ENCODE data around the gene NF2.
A peak's percentile ranks its signal among the peaks of the same experiment; 100 is the strongest.

The NF2 gene

GRCh38 chr22:29654420-29654819 lies 51.0 kb downstream of the NF2 start:
- no peak overlapping the region for H3K27ac ChIP-seq

GRCh38 chr22:29654882-29655281 lies 51.4 kb downstream of the NF2 start:
- no peak overlapping the region for H3K4me3 ChIP-seq
- no peak overlapping the region for H3K27ac ChIP-seq

More at GRCh38 chr22:29654420-29654819, 51.0 kb downstream of the NF2 start:
- no peak overlapping the region for H3K4me3 ChIP-seq

- Histone ChIP-seq H3K4me3 (no peak overlapping the region), H3K27ac (no peak overlapping the region)
Observed at GRCh38 chr22:29658176-29658575, 54.7 kb downstream of the NF2 start.

GRCh38 chr22:29660021-29660420 lies 56.6 kb downstream of the NF2 start:
- Histone ChIP-seq H3K27ac (no peak overlapping the region), H3K4me3 (no peak overlapping the region)

DNA sequence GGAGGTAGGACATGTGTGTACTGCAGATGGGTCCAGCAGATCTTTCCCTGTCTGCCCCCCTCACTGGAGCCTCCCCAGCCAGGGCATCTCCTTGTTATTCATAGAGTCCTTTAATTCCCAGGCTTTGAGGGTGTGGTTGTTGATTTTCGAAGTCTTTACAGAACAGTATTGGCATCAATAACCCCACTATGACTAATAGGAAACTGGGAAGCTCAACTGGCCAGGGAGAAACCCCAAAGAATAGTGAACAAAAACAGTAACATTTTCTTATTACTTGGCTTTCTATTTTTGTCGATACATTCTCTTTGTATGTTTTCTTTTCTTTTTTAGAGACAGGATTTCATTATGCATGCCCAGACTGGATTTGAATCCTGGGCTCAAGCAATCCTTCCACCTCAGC lies 57.9 kb downstream of the NF2 start:
- peak overlapping the region in 8 of 21 experiments; percentile 2 to 57 (median 19) for H3K27ac ChIP-seq

DNA sequence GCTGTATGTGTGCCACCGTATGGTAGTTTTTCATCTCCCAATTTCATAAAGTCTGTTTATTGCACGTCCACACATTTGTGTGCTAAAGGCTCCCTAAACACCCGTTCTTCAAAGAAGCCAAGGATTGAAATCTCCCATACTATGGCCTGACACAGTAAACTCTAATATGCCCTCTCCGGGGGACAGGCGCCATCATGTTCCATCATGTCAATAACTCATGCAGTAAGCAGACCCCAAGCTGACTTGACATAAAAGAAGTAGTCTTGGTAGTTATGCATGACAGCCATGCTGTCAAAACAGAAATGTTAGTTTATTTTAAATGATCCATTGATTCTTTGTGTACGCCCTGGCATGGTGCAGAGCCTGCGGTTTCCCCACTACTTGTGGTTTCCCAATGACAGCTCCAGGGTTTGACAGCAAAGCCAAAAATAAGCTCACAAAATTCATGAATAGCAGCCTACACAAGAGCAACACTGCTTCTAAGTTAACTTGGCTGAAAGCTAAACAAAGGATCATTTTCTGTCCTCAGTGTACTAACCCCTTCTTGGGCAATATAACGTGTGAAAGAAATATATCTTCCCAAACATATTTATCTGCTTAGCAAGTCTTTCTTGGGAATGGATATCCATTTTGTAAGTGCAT lies 59.9 kb downstream of the NF2 start:
- H3K27ac ChIP-seq: no peak overlapping the region
- H3K4me3 ChIP-seq: no peak overlapping the region

More for the DNA sequence above, 57.9 kb downstream of the NF2 start:
- H3K4me3 ChIP-seq: no peak overlapping the region

DNA sequence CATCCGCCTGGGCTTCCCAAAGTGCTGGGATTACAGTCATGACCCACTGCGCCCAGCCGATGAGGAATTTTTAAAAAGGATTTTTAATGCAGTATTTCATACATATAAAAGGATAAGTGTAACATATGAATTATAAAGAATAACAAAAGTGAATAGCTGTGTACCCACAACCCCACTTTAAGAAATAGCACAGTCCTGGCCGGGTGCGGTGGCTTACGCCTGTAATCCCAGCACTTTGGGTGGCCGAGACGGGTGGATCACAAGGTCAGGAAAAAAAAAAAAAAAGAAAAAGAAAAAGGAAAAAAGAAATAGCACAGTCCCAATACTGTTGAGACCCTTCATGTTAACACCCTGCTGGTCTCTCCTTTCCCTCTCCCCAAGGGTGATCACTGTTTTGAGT lies 62.1 kb downstream of the NF2 start:
- H3K27ac ChIP-seq: no peak overlapping the region
- H3K4me3 ChIP-seq: no peak overlapping the region

- Histone ChIP-seq H3K27ac (no peak overlapping the region), H3K4me3 (no peak overlapping the region)
Observed at GRCh38 chr22:29668673-29669072, 65.2 kb downstream of the NF2 start.

DNA sequence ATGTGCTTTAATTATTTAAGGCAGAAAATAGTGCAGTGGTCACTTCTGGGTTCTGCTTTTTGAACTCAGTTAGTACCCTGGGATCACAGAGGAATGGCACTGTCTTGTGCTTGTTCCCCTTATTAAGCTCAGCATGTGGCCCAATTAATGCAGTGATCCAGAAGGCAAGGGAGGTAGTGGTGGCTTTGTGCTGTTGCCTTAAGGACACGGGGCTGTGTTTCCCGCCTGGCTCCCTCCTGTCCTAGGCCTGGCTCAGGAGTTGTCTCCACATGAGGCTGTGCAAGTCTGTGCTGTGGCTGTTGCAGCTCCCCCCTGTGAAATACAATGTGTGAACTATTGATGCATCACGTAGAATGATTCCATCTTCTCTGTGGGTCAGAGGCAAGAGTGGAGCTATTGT lies 67.2 kb downstream of the NF2 start:
- Histone ChIP-seq H3K4me3 (no peak overlapping the region), H3K27ac (no peak overlapping the region)

DNA sequence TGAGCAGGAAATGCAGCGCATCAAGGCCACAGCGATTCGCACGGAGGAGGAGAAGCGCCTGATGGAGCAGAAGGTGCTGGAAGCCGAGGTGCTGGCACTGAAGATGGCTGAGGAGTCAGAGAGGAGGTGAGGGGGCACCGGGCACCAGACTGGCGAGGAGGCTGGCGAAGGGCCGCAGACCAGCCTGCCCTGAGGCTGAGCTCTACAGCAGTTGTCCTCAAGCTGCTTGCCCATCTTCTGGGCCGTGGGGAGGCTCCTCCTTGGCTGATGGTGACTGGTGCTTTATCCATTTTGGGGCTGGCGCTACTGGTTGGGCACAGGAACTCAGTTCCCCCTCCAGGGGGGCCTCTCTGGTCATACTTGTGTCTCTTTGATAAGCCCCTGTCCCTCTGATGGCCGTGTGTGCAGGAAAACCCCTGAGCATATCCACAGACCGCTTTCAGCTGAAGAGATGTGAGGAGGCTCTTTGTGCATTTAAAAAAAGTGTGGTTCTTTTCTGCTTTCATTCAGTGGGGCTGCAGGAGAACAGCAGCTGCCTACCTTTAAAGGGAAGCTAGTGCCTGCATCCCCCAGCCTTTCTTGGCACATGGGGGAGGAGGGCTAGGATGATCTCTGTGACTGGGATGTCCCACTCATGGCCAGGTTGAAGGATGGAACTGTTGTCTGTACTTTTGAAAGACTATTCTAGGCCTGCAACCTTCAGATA lies 70.1 kb downstream of the NF2 start:
- Histone ChIP-seq H3K4me3 (no peak overlapping the region), H3K27ac (no peak overlapping the region)

DNA sequence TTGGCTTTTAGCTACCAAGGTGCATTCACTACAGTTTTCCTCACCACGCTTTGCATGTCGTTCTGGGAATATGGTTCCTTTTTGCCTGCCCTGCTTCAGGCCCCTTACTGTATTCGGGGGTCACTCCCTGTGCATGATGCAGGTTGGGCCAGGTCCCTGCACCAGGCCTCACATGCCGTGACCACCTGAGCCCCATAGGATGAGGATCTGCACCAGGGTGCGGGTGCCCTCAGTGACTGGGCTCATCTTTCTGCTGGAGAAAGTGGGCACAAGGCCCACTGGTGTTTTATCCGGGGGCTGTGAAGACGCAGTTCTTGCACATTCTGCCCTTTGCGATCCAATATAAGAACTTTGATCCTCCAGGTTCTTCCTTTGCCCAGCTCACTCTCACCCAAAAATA lies 70.7 kb downstream of the NF2 start:
- Histone ChIP-seq H3K27ac (no peak overlapping the region), H3K4me3 (no peak overlapping the region)

- Histone ChIP-seq H3K27ac (no peak overlapping the region), H3K4me3 (no peak overlapping the region)
Observed at GRCh38 chr22:29679316-29679715, 75.9 kb downstream of the NF2 start.

DNA sequence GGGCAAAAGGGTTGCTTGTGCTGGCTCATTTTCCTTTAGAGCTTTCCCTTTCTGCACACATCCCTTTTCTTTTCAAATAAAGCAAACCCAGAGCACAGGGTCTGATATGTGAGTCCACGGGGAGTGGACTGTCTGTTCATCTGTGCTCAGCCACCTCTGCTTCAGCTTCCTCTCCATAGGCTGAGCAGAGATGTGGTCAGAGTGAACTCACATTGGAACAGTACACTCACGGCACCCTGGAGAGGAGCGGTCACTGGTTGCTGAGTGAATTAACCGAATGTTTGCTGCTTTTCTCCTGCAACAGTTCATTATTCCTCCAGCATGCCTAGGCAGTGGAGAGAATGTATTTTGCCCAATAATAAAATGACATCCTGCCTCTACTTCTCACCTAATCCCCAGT lies 80.1 kb downstream of the NF2 start:
- H3K4me3 ChIP-seq: no peak overlapping the region
- no peak overlapping the region for H3K27ac ChIP-seq

DNA sequence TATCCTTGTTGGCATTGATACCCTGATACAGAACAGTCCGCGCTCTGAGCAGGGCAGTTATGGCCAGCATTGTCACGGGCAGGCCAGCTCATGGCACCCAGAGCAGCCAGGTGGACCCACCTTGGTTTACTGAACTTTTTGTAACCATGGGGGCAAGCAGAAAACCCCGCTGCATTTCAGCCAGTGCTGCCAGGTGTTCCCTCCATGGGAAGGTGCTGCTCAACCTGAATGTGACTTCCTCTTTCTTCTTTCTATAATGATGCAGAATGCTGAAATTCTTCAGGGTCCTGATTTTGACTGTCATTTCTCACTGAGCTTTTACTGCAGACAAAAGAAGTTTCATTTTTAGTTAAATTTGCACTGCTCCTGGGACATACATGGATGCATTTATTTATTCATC lies 80.8 kb downstream of the NF2 start:
- H3K27ac ChIP-seq: no peak overlapping the region
- no peak overlapping the region for H3K4me3 ChIP-seq

DNA sequence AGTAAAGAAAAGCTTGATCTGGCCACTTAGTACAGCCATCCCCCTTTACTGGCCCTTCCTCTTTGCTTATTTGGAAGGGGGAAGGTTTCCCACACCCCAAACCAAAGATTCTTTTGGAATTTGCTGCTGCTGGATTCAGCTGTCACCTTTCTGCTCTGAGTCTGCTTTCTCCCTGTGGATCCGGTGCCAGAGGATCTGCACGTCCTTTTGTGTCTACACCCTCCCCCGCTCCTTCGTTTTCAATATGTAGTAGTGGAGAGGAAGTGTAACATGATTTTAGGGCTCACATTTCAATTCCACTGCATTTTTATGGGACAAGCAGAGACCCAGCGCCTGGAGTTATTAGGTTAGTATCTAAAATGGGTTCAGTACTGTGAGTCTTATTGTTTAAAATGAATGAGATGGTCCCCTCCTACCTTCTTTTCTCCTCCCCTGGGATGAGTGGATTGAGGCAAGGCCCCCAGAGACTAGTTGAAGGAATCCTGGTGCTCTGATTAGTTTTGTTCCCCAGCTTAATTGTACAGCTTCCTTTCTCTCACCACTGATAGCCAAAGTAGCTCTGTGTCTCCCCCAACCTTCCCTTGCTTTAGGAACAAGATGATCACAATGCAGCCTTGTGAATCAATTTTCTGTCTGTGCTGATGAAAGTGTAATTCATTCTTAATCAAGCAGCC lies 85.9 kb downstream of the NF2 start:
- Histone ChIP-seq H3K27ac (no peak overlapping the region), H3K4me3 (no peak overlapping the region)

GRCh38 chr22:29689880-29690213 lies 86.4 kb downstream of the NF2 start:
- no peak overlapping the region for H3K27ac ChIP-seq
- no peak overlapping the region for H3K4me3 ChIP-seq

DNA sequence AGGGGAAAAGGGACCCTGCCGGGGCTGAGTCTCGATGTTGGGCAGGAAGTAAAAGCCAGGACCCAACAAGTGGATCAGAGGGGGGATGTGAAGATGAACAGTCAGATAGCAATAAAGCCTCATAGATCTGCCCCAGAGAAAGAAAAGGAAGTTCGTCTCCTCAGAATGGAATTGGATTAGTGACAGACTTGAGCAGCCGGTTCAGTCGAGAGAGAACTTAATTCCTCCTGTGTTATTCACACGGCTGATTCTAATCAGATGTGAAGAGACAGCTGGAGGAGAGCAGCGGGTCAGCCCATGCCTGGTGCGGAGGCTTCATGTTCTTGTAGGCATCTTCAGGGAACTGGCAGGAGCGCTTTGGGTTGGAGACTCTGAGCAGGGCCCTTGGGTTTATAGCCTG lies 87.0 kb downstream of the NF2 start:
- Histone ChIP-seq H3K27ac (no peak overlapping the region), H3K4me3 (no peak overlapping the region)

DNA sequence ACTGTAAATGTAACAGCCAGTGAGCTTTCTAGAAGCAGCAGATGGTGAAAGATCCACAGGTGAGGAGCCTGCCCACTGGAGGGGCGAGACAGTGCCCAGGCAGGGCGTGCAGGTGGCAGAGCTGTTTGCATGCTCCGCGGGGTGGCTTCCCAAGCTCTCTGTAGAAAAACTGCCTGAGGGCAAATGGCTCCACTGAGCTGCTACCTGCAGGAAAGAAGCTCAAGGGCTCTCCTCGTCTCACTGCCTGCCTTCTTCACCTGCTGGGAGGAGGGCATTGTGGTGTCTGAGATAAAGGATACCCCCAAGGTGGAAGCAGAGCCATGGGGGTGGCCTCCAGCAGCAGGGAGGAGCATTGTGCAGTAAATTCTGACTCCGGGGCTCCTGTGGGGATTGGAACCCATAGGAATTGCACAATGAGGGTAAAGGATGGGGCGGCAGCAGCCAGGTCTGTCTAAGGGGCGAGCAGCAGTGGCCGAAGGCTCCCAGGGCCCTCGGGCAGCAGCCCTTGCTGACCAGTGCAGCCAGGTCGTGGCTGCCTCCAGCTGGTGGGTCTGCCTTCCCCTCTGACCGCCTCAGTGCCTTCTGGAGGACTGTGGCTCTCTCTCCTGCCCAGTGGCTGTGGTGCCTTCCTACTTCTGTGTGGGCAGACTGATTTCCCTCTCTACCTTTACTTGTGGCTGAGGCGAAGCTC lies 88.3 kb downstream of the NF2 start:
- H3K27ac ChIP-seq: no peak overlapping the region
- no peak overlapping the region for H3K4me3 ChIP-seq

DNA sequence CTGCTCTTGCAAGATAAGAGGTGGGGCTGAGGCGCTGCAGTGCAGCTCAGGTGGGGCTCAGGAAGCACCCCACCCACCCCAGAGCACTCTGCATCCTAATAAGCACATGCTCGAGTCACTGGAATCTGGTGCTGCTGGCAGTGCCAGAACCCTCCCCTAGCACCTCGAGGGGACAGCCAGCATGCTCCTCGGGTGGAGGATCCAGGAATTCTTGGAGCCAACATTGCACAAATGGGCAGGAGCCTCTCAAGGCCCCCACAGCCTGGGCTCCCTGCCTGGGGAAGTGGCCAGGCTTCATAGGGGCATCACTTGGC lies 88.9 kb downstream of the NF2 start:
- no peak overlapping the region for H3K27ac ChIP-seq

GRCh38 chr22:29693161-29693560 lies 89.7 kb downstream of the NF2 start:
- Histone ChIP-seq H3K27ac (no peak overlapping the region), H3K4me3 (no peak overlapping the region)

More for the DNA sequence above, 88.9 kb downstream of the NF2 start:
- H3K4me3 ChIP-seq: no peak overlapping the region

DNA sequence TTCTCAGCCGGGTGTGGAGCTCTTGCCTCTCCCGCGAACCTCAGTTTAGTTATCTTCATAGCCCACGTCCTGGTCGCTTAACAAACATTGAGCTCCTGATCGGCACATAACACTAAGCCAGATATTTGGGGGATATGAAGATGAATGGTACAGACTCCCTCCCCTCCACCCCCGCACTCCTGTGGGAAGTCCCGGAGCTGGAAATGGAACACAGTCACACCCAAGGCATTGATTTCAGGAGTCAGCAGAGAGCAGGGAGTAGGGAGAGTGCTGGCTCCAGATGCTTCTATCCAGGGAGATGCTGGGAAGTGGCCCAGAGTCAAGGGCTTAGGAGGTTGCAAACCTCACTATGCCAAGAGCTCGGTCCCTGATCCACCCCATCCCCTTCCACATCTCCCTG lies 90.2 kb downstream of the NF2 start:
- no peak overlapping the region for H3K4me3 ChIP-seq
- no peak overlapping the region for H3K27ac ChIP-seq

Data from skin epidermis (tissue), 12 donors.